BE2C (cell line): ENCODE measurements around the gene XCR1.

Source experiments
- DNase-seq: peaks from one replicate; pipeline ENCODE4 v3.0.0-alpha.2; 2020
- H3K27me3 ChIP-seq: fragments of 250-450 bp; sonication (Bioruptor Pico); 2 replicates; pipeline ENCODE4 v1.5.1; 2020; ENCODE audit warnings: mild to moderate bottlenecking
- H3K36me3 ChIP-seq: fragments of 250-450 bp; sonication (Bioruptor Pico); 2 replicates; pipeline ENCODE4 v1.5.1; 2020; ENCODE audit warnings: mild to moderate bottlenecking
- H3K4me1 ChIP-seq: fragments of 250-450 bp; sonication (Bioruptor Pico); 2 replicates; pipeline ENCODE4 v1.5.1; 2020
- H3K4me3 ChIP-seq: 2 replicates; pipeline ENCODE4 v1.5.1; 2011; ENCODE audit warnings: low read depth, low read length
- H3K9me3 ChIP-seq: fragments of 250-450 bp; sonication (Bioruptor Pico); 2 replicates; pipeline ENCODE4 v1.5.1; 2020
- CTCF ChIP-seq: IDR thresholded peaks from 2 replicates; pipeline ENCODE4 v1.5.1; 2012; ENCODE audit warnings: mild to moderate bottlenecking, low read depth, low read length

Gene XCR1

GRCh38 chr3:45984331-45985312, 42.7 kb downstream of the XCR1 start:
- no peak for DNase-seq
- no peak for TF ChIP-seq CTCF
- H3K4me3 ChIP-seq, result no peak overlapping the region
- H3K36me3 ChIP-seq, result no peaks in the 10 kb centered on the region; the same call in 1 of the 2 replicates
- no peaks in the 10 kb centered on the region for H3K27me3 ChIP-seq
- no peaks in the 10 kb centered on the region for H3K9me3 ChIP-seq
- no peaks in the 10 kb centered on the region for H3K4me1 ChIP-seq

- Histone ChIP-seq H3K4me3 (no peak overlapping the region), H3K4me1 (no peaks in the 10 kb centered on the region), H3K36me3 (no peaks in the 10 kb centered on the region; the same call in 1 of the 2 replicates), H3K9me3 (no peaks in the 10 kb centered on the region), H3K27me3 (no peaks in the 10 kb centered on the region)
- no peak for TF ChIP-seq CTCF
- no peak for DNase-seq
These were observed 43.5 kb downstream of the XCR1 start for GRCh38 chr3:45983770-45984169.

GRCh38 chr3:45981346-45982074, 45.8 kb downstream of the XCR1 start:
- DNase-seq, result no peak
- Histone ChIP-seq H3K4me3 (no peak overlapping the region), H3K27me3 (no peaks in the 10 kb centered on the region), H3K9me3 (no peaks in the 10 kb centered on the region), H3K36me3 (no peaks in the 10 kb centered on the region; the same call in 1 of the 2 replicates), H3K4me1 (no peaks in the 10 kb centered on the region)
- no peak for TF ChIP-seq CTCF

- H3K36me3 ChIP-seq, result no peaks in the 10 kb centered on the region; the same call in 1 of the 2 replicates
- no peak for DNase-seq
- no peaks in the 10 kb centered on the region for H3K9me3 ChIP-seq
- H3K27me3 ChIP-seq, result no peaks in the 10 kb centered on the region
- H3K4me3 ChIP-seq, result no peak overlapping the region
- no peaks in the 10 kb centered on the region for H3K4me1 ChIP-seq
- TF ChIP-seq CTCF, result no peak
These were observed 46.5 kb downstream of the XCR1 start for GRCh38 chr3:45980819-45981218.

GRCh38 chr3:45980229-45980813, 47.0 kb downstream of the XCR1 start:
- TF ChIP-seq CTCF, result no peak

More at GRCh38 chr3:45980229-45980813, 47.0 kb downstream of the XCR1 start:
- Histone ChIP-seq H3K36me3 (no peaks in the 10 kb centered on the region; the same call in 1 of the 2 replicates), H3K4me3 (no peak overlapping the region), H3K9me3 (no peaks in the 10 kb centered on the region), H3K4me1 (no peaks in the 10 kb centered on the region), H3K27me3 (no peaks in the 10 kb centered on the region)
- DNase-seq, result no peak
